Measurements from ENCODE around the gene MFF. TPM values are rescaled to one million over a fixed set of nuclear protein-coding genes. Genes with fewer than 3 reads are reported as not detected.

The MFF gene
- total RNA-seq, result 67.0 and 85.9 TPM in 2 replicates

DNA sequence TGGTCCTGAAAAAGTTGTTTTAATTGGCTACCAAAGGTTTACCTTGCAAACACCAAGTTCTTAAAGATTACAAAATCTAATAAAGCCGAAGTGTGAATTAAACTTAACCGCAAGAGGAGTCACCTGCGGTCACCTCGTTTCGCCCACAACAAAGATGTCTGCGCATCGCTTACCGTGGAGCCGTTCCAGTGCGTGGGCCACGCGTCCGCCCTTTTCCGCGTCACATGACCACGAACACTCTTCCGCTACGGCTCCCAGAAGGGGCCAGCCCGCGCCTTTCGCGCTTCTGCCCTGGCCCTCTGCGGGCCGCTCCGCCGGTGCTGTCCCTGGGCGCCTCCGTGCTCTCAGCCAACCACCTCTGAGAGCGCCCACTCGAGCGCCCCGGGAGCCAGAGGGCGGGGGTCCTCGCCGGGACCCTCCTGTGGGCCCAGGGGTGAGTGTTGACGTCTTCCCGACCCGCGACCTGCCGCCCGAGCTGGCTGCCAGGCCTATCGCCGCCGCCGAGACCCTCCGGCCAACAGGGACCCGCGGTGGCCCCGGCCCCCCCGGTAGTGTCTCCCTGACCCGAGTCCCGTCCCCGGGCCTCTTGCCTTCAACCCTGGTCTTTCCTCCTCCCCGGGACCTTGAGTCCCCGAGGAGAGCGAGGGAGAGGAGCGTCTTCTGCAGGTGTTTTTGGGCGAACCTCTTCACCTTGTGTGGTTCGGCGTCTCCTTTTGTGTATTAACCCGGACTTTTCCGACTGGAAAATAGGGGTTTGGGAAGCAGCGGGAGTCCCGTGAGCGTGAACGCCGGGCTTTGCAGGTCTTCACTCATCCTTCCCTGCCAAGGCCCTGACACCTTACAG lies at the start of gene MFF:
Gene MFF (plus strand): TSS at position 257 of the 844 bp plus-strand sequence. CDS start 5,415 bp downstream, outside the sequence.
- peak; percentile 92 for DNase-seq (ENCODE audit: low read depth)
- TF ChIP-seq CTCF (IDR thresholded peaks at IDR 0.05; ENCODE audit: insufficient read depth, low read depth, low read length), result peak; percentile 7
- peak within 1 kb of the TSS; percentile 97 for H3K4me3 ChIP-seq (ENCODE audit: low read depth, low read length)

DNA sequence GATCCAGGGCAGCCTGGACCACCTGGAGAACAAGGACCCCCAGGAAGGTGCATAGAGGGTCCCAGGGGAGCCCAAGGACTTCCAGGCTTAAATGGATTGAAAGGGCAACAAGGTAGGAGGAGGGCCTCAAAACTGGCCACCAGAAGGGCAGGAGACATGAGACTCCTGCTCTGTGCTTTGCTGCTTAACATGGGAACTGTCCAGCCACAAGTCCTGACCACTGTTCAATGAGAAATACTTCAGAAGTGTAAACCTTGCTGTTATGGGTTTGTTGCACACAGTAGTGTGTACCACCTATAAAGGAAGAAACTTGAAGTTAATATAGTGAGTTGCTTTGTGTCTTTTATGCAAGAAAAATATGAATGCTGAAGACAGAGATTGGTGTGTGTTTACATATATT lies 44.2 kb upstream of the MFF start:
- DNase-seq (ENCODE audit: low read depth), result peak; percentile 4
- H3K4me3 ChIP-seq (ENCODE audit: low read depth, low read length), result no peak overlapping the region
- no peak for TF ChIP-seq CTCF (IDR thresholded peaks at IDR 0.05; ENCODE audit: insufficient read depth, low read depth, low read length)

GRCh38 chr2:227285741-227286236 lies 39.3 kb upstream of the MFF start:
- H3K4me3 ChIP-seq (ENCODE audit: low read depth, low read length), result no peak overlapping the region
- no peak for TF ChIP-seq CTCF (IDR thresholded peaks at IDR 0.05; ENCODE audit: insufficient read depth, low read depth, low read length)
- DNase-seq (ENCODE audit: low read depth), result no peak

DNA sequence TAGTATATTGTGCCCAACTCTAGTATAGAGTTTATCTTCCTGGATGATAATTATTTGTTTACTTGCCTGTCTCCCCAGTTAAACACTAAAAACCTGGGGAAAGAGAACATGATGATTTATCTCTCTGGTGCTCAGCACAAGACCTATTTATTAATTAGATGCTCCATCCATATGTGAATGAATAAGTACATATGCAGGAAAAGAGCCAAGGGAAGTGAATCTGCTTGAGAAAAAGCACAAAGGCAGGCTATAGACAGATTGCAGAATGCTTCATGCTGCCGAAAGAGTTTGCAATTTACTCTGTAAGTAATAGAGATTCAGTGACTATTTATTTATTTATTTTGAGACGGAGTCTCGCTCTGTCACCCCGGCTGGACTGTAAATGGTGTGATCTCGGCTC lies 37.3 kb upstream of the MFF start:
- TF ChIP-seq CTCF (IDR thresholded peaks at IDR 0.05; ENCODE audit: insufficient read depth, low read depth, low read length), result no peak
- no peak for DNase-seq (ENCODE audit: low read depth)
- H3K4me3 ChIP-seq (ENCODE audit: low read depth, low read length), result no peak overlapping the region

DNA sequence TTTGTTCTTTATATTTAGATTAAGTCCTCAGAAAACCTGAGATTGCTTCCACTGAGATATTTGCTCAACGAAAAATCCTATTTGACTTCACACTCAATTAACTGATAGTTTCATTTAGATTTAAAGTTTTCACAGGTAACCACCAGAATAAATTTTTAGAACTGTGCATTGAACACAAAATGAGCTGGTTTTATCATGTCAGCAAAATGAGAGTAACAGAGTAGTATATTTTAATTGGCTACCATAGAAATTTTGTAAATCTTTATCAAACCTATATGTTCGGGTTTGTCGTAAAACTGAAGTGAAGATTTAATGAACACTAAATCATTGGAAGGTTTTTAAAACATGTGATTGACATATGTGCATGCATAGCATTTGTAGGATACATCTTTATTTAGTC lies 32.7 kb upstream of the MFF start:
- no peak for TF ChIP-seq CTCF (IDR thresholded peaks at IDR 0.05; ENCODE audit: insufficient read depth, low read depth, low read length)
- DNase-seq (ENCODE audit: low read depth), result no peak

DNA sequence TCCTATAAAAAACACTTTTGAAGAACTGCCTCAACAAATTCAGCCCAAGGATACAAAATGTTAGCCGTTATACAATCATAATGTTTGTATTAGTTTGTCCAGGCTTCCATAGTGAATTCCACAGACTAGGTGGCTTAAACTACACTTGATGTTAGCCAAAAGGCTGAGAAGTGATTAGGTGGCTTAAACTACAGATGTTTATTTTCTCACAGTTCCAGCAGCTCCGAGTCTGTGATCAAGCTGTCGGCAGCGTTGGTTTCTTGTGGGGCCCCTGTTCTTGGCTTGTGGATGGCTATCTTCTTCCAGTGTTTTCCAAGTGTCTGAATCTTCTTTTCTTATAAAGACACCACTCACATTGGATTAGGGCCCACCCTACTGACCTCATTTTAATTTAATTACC lies 31.5 kb upstream of the MFF start:
- H3K4me3 ChIP-seq (ENCODE audit: low read depth, low read length), result no peak overlapping the region
- no peak for DNase-seq (ENCODE audit: low read depth)
- TF ChIP-seq CTCF (IDR thresholded peaks at IDR 0.05; ENCODE audit: insufficient read depth, low read depth, low read length), result no peak

More for the DNA sequence above, 32.7 kb upstream of the MFF start:
- no peak overlapping the region for H3K4me3 ChIP-seq (ENCODE audit: low read depth, low read length)

Measured in fibroblast of villous mesenchyme (primary cell).